GM21576 (cell line): Measurements from ENCODE around the gene PDZRN3.
A peak's percentile ranks its signal among the peaks of the same experiment; 100 is the strongest.

ENCODE experiments used
- ATAC-seq: cut with Tn5 transposase; IDR thresholded peaks from one replicate; pipeline ENCODE4 v1.9.1; 2021; ENCODE audit warnings: mild to moderate bottlenecking, moderate library complexity; ENCODE audit not compliant: unreplicated experiment

PDZRN3 gene

GRCh38 chr3:73525591-73525990 is 99.2 kb downstream of the PDZRN3 start:
- no peak for ATAC-seq

- no peak for ATAC-seq
Measured at GRCh38 chr3:73523661-73524060, 101.1 kb downstream of the PDZRN3 start.

GRCh38 chr3:73521734-73522336 is 102.9 kb downstream of the PDZRN3 start:
- no peak for ATAC-seq

GRCh38 chr3:73520931-73521461 is 103.7 kb downstream of the PDZRN3 start:
- ATAC-seq = no peak

GRCh38 chr3:73516631-73517030 is 108.1 kb downstream of the PDZRN3 start:
- no peak for ATAC-seq

GRCh38 chr3:73513260-73513659 is 111.5 kb downstream of the PDZRN3 start:
- ATAC-seq = no peak

- no peak for ATAC-seq
Measured at GRCh38 chr3:73511571-73512525, 112.9 kb downstream of the PDZRN3 start.

- ATAC-seq = no peak
Measured at GRCh38 chr3:73510784-73511183, 114.0 kb downstream of the PDZRN3 start.

GRCh38 chr3:73510334-73510733 is 114.4 kb downstream of the PDZRN3 start:
- no peak for ATAC-seq

GRCh38 chr3:73509816-73510215 is 114.9 kb downstream of the PDZRN3 start:
- ATAC-seq = no peak

GRCh38 chr3:73509066-73509465 is 115.7 kb downstream of the PDZRN3 start:
- ATAC-seq = no peak

GRCh38 chr3:73508330-73508954 is 116.3 kb downstream of the PDZRN3 start:
- ATAC-seq = peak; percentile 55

- no peak for ATAC-seq
Measured at GRCh38 chr3:73504852-73505251, 119.9 kb downstream of the PDZRN3 start.

- ATAC-seq = no peak
Measured at GRCh38 chr3:73504239-73504638, 120.5 kb downstream of the PDZRN3 start.

GRCh38 chr3:73503781-73504180 is 121.0 kb downstream of the PDZRN3 start:
- peak; percentile 65 for ATAC-seq

GRCh38 chr3:73502609-73503583 is 121.8 kb downstream of the PDZRN3 start:
- peak; percentile 60 for ATAC-seq

- ATAC-seq = no peak
Measured at GRCh38 chr3:73500321-73500720, 124.4 kb downstream of the PDZRN3 start.

GRCh38 chr3:73499787-73500186 is 125.0 kb downstream of the PDZRN3 start:
- no peak for ATAC-seq

GRCh38 chr3:73498764-73499622 is 125.7 kb downstream of the PDZRN3 start:
- no peak for ATAC-seq
